Measurements from ENCODE around the gene TSPAN11.

- TF ChIP-seq CTCF (IDR thresholded peaks at IDR 0.05) (no peak), ZFX (IDR thresholded peaks at IDR 0.05; ENCODE audit: borderline replicate concordance) (no peak)
These were observed 67.7 kb downstream of the TSPAN11 start for GRCh38 chr12:30994274-30994673.

Data from 22Rv1 (cell line).